GM23338 (cell line): ENCODE data around the gene KLKB1. TPM values are rescaled to one million over a fixed set of nuclear protein-coding genes. Genes with fewer than 3 reads are reported as not detected.

Source experiments
- ATAC-seq: fragments of 200-7000 bp; cut with Tn5 transposase; 3 replicates; pipeline ENCODE4 v1.9.1; 2020
- DNase-seq: peaks from one replicate; pipeline ENCODE4 v3.0.0-alpha.2; 2015; ENCODE audit warnings: low spot score
- H2AFZ ChIP-seq: fragments of 200-600 bp; sonication (generic); 2 replicates; pipeline ENCODE4 v1.8.0; 2016; ENCODE audit warnings: antibody characterized with exemption, mild to moderate bottlenecking, moderate library complexity
- H3F3A ChIP-seq: fragments of 200-600 bp; sonication (generic); replicated peaks from 2 replicates; pipeline ENCODE4 v1.8.0; 2017; ENCODE audit warnings: antibody characterized with exemption, mixed run types, low read depth
- H3K27ac ChIP-seq: fragments of 200-600 bp; sonication (generic); 2 replicates; pipeline ENCODE4 v1.6.1; 2016; ENCODE audit warnings: low read depth
- H3K27me3 ChIP-seq: fragments of 200-600 bp; sonication (generic); 2 replicates; pipeline ENCODE4 v1.8.0; 2016; ENCODE audit warnings: mild to moderate bottlenecking, mixed run types, moderate library complexity; ENCODE audit not compliant: insufficient read depth
- H3K36me3 ChIP-seq: fragments of 200-600 bp; sonication (generic); 2 replicates; pipeline ENCODE4 v1.8.0; 2016; ENCODE audit warnings: mild to moderate bottlenecking; ENCODE audit not compliant: insufficient read depth
- H3K4me1 ChIP-seq: fragments of 200-600 bp; sonication (generic); 2 replicates; pipeline ENCODE4 v1.8.0; 2016; ENCODE audit warnings: mild to moderate bottlenecking, moderate library complexity; ENCODE audit not compliant: insufficient read depth
- H3K4me2 ChIP-seq: fragments of 200-600 bp; sonication (generic); 2 replicates; pipeline ENCODE4 v1.7.1; 2017; ENCODE audit warnings: mixed run types
- H3K4me3 ChIP-seq: fragments of 200-600 bp; sonication (generic); 2 replicates; pipeline ENCODE4 v1.6.1; 2016; ENCODE audit warnings: mixed run types
- H3K79me2 ChIP-seq: fragments of 200-600 bp; sonication (generic); replicated peaks from 2 replicates; pipeline ENCODE4 v1.8.0; 2017; ENCODE audit warnings: mild to moderate bottlenecking; ENCODE audit not compliant: insufficient read depth
- H3K9me2 ChIP-seq: fragments of 200-600 bp; sonication (generic); 2 replicates; pipeline ENCODE4 v1.8.0; 2017; ENCODE audit not compliant: insufficient read depth
- H4K20me1 ChIP-seq: fragments of 200-600 bp; sonication (generic); replicated peaks from 2 replicates; pipeline ENCODE4 v1.8.0; 2017; ENCODE audit warnings: mild to moderate bottlenecking; ENCODE audit not compliant: insufficient read depth
- H3K27ac Mint-ChIP-seq: 2 replicates; pipeline ENCODE4 v1.8.0; 2020; ENCODE audit warnings: inconsistent platforms, mild to moderate bottlenecking, moderate library complexity, mixed read lengths
- H3K27me3 Mint-ChIP-seq: 3 replicates; pipeline ENCODE4 v1.8.0; 2022; ENCODE audit warnings: low read depth, mild to moderate bottlenecking, moderate library complexity, mixed read lengths, inconsistent platforms; ENCODE audit not compliant: insufficient read depth, poor library complexity
- H3K36me3 Mint-ChIP-seq: 3 replicates; pipeline ENCODE4 v1.8.0; 2021; ENCODE audit warnings: low read depth, mild to moderate bottlenecking, inconsistent platforms, moderate library complexity, mixed read lengths
- H3K4me1 Mint-ChIP-seq: 3 replicates; pipeline ENCODE4 v1.8.0; 2020; ENCODE audit warnings: mild to moderate bottlenecking, inconsistent platforms, mixed read lengths
- H3K4me3 Mint-ChIP-seq: 3 replicates; pipeline ENCODE4 v1.8.0; 2021; ENCODE audit warnings: moderate library complexity, mild to moderate bottlenecking, inconsistent platforms, mixed read lengths
- H3K9me3 Mint-ChIP-seq: 3 replicates; pipeline ENCODE4 v1.8.0; 2020; ENCODE audit warnings: moderate library complexity, mild to moderate bottlenecking, inconsistent platforms, mixed read lengths
- CREB1 ChIP-seq: fragments of 250-450 bp; sonication (Bioruptor Pico); IDR thresholded peaks from 2 replicates; pipeline ENCODE4 v1.5.0; 2020; ENCODE audit warnings: low read depth, mild to moderate bottlenecking, moderate library complexity
- EZH2 ChIP-seq: fragments of 200-600 bp; sonication (generic); IDR thresholded peaks from one replicate; pipeline ENCODE4 v1.8.0; 2017; ENCODE audit warnings: antibody characterized with exemption, mild to moderate bottlenecking, low read depth; ENCODE audit not compliant: unreplicated experiment
- EZH2phosphoT487 ChIP-seq: fragments of 200-600 bp; sonication (generic); IDR thresholded peaks from one replicate; pipeline ENCODE4 v1.8.1; 2018; ENCODE audit warnings: antibody characterized with exemption; ENCODE audit not compliant: unreplicated experiment
- JUNB ChIP-seq: IDR thresholded peaks from one replicate; pipeline ENCODE4 v1.6.1; 2016; ENCODE audit warnings: antibody characterized with exemption; ENCODE audit not compliant: unreplicated experiment
- POLR2AphosphoS5 ChIP-seq: IDR thresholded peaks from 2 replicates; pipeline ENCODE4 v1.6.1; 2016; ENCODE audit warnings: antibody characterized with exemption, low read depth
- STAT1 ChIP-seq: IDR thresholded peaks from one replicate; pipeline ENCODE4 v1.6.1; 2016; ENCODE audit warnings: antibody characterized with exemption; ENCODE audit not compliant: unreplicated experiment
- ZNF331 ChIP-seq: fragments of 250-450 bp; sonication (Bioruptor Pico); IDR thresholded peaks from 2 replicates; pipeline ENCODE4 v1.5.0; 2020; ENCODE audit warnings: low read depth, mild to moderate bottlenecking, moderate library complexity
- polyA plus RNA-seq: library from polyadenylated mRNA; unstranded; fragments of >200 nt; fragmentation: Nextera tagmentation; extraction: Ambion mirVana; gene quantifications from 2 replicates; pipeline ENCODE4 v1.2.1, GENCODE V29; 2016
- total RNA-seq: library from RNA; depleted of rRNA; stranded (reverse); fragments of >200 nt; shearing (Covaris generic); gene quantifications from 2 replicates; pipeline ENCODE4 v1.2.3, GENCODE V29; 2014
- TF ChIP-seq, protein P1 (sequence below), 2 experiments: fragments of 200-600 bp in 1 of 2; sonication (generic) in 1 of 2; conservative IDR thresholded peaks; 2 replicates each; pipeline versions ENCODE4 v1.5.1 to v1.6.1; 2016 to 2017; ENCODE audit warnings: antibody characterized with exemption in 2 of 2, low read depth in 2 of 2, mild to moderate bottlenecking in 2 of 2, moderate library complexity in 1 of 2
- TF ChIP-seq, protein P2 (sequence below): IDR thresholded peaks from one replicate; pipeline ENCODE4 v1.6.1; 2018; ENCODE audit warnings: antibody characterized with exemption; ENCODE audit not compliant: unreplicated experiment
- TF ChIP-seq, protein P3 (sequence below): IDR thresholded peaks from 2 replicates; pipeline ENCODE4 v1.6.1; 2016; ENCODE audit warnings: antibody characterized with exemption

Gene KLKB1
- total and polyA plus RNA-seq, 2 experiments from 2014 or later: 8.6 to 10.9 TPM

DNA sequence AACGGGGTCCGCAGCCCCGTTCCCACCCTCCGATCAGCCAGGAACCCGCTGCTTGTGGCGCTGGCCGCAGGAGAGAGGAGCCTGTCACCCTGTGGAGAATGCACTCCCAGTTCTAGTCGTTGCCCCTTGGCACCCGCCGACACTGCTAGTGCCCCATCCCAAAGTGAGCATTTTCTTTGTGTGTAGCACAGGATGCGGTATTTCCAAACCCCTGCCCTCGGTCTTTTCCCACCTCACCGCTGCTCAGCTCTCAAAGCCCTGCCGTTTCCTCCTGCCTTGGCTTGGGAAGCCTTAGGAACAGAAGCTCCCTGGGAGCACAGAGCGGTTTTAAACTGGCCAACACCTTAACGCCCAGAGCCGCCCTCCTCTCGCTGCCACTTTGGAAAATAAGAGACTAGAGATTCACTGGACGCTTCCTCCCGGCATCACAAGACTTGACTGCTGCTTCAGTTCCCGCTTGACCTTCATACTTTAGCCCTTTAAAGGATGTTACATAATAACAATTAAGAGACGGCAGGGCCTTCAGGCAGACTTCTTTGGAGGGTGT, 35.2 kb upstream of the KLKB1 start:
- H3K36me3 ChIP-seq: no peaks in the 10 kb centered on the region

DNA sequence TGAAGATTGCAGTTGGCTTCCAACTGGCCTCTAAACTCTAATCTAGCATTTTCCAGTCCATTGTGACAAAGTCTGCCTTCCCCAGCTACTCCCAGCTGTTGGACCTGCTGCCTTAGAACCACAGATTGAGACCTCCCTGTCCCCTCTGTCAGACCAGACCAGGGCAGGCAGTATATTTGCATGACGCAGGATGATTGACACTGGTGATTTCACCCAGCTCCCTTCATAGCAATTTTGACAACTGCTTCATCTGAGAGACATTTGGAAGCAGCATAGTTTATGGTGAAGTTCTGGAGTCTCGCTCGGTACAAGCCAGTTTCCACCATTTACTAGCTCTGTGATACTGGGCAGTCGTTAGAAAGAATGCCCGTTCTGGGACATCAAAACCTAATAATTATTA, 33.5 kb upstream of the KLKB1 start:
- Mint-ChIP-seq H3K27me3 (peaks cover 6% of the 10 kb centered on the region), H3K36me3 (peaks cover 10% of the 10 kb centered on the region; the same call in 2 of the 3 replicates), H3K27ac (no peak overlapping the region; the same call in 1 of the 2 replicates), H3K9me3 (no peaks in the 10 kb centered on the region), H3K4me3 (no peak overlapping the region; the same call in 2 of the 3 replicates), H3K4me1 (peaks cover 33% of the 10 kb centered on the region)
- no peaks in the 10 kb centered on the region for H3K27me3 ChIP-seq
- DNase-seq (no peak), ATAC-seq (no peak)
- no peak overlapping the region for H3K4me3 ChIP-seq
- H3K9me2 ChIP-seq: no peaks in the 10 kb centered on the region
- H3K27ac ChIP-seq: no peak overlapping the region
- H2AFZ ChIP-seq: no peak overlapping the region
- no peaks in the 10 kb centered on the region for H3K36me3 ChIP-seq
- no peaks in the 10 kb centered on the region for H4K20me1 ChIP-seq
- H3F3A ChIP-seq: peaks cover 4% of the 10 kb centered on the region; the same call in 1 of the 2 replicates
- TF ChIP-seq EZH2 (no peak), CREB1 (CRISPR knock-in tag) (no peak), JUNB (no peak), EZH2phosphoT487 (no peak), STAT1 (no peak), POLR2AphosphoS5 (no peak), ZNF331 (CRISPR knock-in tag) (no peak)
- TF ChIP-seq, protein P1, sequence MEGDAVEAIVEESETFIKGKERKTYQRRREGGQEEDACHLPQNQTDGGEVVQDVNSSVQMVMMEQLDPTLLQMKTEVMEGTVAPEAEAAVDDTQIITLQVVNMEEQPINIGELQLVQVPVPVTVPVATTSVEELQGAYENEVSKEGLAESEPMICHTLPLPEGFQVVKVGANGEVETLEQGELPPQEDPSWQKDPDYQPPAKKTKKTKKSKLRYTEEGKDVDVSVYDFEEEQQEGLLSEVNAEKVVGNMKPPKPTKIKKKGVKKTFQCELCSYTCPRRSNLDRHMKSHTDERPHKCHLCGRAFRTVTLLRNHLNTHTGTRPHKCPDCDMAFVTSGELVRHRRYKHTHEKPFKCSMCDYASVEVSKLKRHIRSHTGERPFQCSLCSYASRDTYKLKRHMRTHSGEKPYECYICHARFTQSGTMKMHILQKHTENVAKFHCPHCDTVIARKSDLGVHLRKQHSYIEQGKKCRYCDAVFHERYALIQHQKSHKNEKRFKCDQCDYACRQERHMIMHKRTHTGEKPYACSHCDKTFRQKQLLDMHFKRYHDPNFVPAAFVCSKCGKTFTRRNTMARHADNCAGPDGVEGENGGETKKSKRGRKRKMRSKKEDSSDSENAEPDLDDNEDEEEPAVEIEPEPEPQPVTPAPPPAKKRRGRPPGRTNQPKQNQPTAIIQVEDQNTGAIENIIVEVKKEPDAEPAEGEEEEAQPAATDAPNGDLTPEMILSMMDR (conservative IDR thresholded peaks at IDR 0.05; ENCODE audit: low read depth in 2 of 2): no peak
- TF ChIP-seq, protein P2, sequence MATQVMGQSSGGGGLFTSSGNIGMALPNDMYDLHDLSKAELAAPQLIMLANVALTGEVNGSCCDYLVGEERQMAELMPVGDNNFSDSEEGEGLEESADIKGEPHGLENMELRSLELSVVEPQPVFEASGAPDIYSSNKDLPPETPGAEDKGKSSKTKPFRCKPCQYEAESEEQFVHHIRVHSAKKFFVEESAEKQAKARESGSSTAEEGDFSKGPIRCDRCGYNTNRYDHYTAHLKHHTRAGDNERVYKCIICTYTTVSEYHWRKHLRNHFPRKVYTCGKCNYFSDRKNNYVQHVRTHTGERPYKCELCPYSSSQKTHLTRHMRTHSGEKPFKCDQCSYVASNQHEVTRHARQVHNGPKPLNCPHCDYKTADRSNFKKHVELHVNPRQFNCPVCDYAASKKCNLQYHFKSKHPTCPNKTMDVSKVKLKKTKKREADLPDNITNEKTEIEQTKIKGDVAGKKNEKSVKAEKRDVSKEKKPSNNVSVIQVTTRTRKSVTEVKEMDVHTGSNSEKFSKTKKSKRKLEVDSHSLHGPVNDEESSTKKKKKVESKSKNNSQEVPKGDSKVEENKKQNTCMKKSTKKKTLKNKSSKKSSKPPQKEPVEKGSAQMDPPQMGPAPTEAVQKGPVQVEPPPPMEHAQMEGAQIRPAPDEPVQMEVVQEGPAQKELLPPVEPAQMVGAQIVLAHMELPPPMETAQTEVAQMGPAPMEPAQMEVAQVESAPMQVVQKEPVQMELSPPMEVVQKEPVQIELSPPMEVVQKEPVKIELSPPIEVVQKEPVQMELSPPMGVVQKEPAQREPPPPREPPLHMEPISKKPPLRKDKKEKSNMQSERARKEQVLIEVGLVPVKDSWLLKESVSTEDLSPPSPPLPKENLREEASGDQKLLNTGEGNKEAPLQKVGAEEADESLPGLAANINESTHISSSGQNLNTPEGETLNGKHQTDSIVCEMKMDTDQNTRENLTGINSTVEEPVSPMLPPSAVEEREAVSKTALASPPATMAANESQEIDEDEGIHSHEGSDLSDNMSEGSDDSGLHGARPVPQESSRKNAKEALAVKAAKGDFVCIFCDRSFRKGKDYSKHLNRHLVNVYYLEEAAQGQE: no peak
- TF ChIP-seq, protein P3, sequence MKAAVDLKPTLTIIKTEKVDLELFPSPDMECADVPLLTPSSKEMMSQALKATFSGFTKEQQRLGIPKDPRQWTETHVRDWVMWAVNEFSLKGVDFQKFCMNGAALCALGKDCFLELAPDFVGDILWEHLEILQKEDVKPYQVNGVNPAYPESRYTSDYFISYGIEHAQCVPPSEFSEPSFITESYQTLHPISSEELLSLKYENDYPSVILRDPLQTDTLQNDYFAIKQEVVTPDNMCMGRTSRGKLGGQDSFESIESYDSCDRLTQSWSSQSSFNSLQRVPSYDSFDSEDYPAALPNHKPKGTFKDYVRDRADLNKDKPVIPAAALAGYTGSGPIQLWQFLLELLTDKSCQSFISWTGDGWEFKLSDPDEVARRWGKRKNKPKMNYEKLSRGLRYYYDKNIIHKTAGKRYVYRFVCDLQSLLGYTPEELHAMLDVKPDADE: no peak
- no peaks in the 10 kb centered on the region; the same call in 1 of the 2 replicates for H3K79me2 ChIP-seq
- H3K4me2 ChIP-seq: no peak overlapping the region
- H3K4me1 ChIP-seq: peaks cover 21% of the 10 kb centered on the region

More for the DNA sequence above, 35.2 kb upstream of the KLKB1 start:
- peak overlapping the region; percentile 66 for H3K27ac Mint-ChIP-seq
- peak; percentile 47 for ATAC-seq
- H3K27me3 Mint-ChIP-seq: peaks cover 6% of the 10 kb centered on the region
- H2AFZ ChIP-seq: peak overlapping the region; percentile 92; the same call in 1 of the 2 replicates
- no peaks in the 10 kb centered on the region for H4K20me1 ChIP-seq
- no peaks in the 10 kb centered on the region for H3K27me3 ChIP-seq
- H3K4me1 ChIP-seq: peaks cover 21% of the 10 kb centered on the region
- peak overlapping the region; percentile 77 for H3K4me3 ChIP-seq
- no peaks in the 10 kb centered on the region for H3K9me3 Mint-ChIP-seq
- TF ChIP-seq POLR2AphosphoS5: peak; percentile 39
- TF ChIP-seq, protein P2: no peak
- H3F3A ChIP-seq: peaks cover 4% of the 10 kb centered on the region; the same call in 1 of the 2 replicates
- H3K27ac ChIP-seq: no peak overlapping the region
- H3K4me3 Mint-ChIP-seq: peak overlapping the region; percentile 93
- H3K36me3 Mint-ChIP-seq: peaks cover 10% of the 10 kb centered on the region; the same call in 2 of the 3 replicates
- H3K79me2 ChIP-seq: no peaks in the 10 kb centered on the region; the same call in 1 of the 2 replicates
- no peaks in the 10 kb centered on the region for H3K9me2 ChIP-seq
- peaks cover 34% of the 10 kb centered on the region for H3K4me1 Mint-ChIP-seq
- DNase-seq: peak; percentile 73
- peak overlapping the region; percentile 78 for H3K4me2 ChIP-seq
